Activated T-cell treated with anti-CD3 and anti-CD28 coated beads, Interleukin-2, amount 50 U/mL, for 72 hours (primary cell): ENCODE results near the gene RFC2. TPM values are rescaled to one million over a fixed set of nuclear protein-coding genes. Genes with fewer than 3 reads are reported as not detected.

Experiments used
- ATAC-seq, 2 donors: fragments of 150-1000 bp; cut with Tn5 transposase; replicated peaks in 1 of 2; 2 replicates each; pipeline ENCODE4 v1.10.0; 2021; ENCODE audit warnings: moderate library complexity in 2 of 2, mild to moderate bottlenecking in 1 of 2
- DNase-seq, 2 donors: peaks; one replicate each; pipeline ENCODE4 v3.0.0; 2021 to 2022; ENCODE audit warnings: mixed read lengths in 1 of 2
- H3K27ac Mint-ChIP-seq: one replicate; pipeline ENCODE4 v1.8.0; 2022; ENCODE audit warnings: mild to moderate bottlenecking, moderate library complexity, mixed read lengths
- H3K27me3 Mint-ChIP-seq: one replicate; pipeline ENCODE4 v1.8.0; 2022; ENCODE audit warnings: low read depth, mixed read lengths
- H3K36me3 Mint-ChIP-seq, 2 donors: one replicate each; pipeline ENCODE4 v1.8.0; 2022; ENCODE audit warnings: mixed read lengths in 2 of 2, mild to moderate bottlenecking in 1 of 2; ENCODE audit not compliant: insufficient read depth in 2 of 2
- H3K4me1 Mint-ChIP-seq: one replicate; pipeline ENCODE4 v1.8.0; 2022; ENCODE audit warnings: low read depth, mixed read lengths
- H3K4me3 Mint-ChIP-seq, 2 donors: one replicate each; pipeline ENCODE4 v1.8.0; 2022; ENCODE audit warnings: mild to moderate bottlenecking in 2 of 2, mixed read lengths in 2 of 2, moderate library complexity in 2 of 2
- H3K9me3 Mint-ChIP-seq, 2 donors: one replicate each; pipeline ENCODE4 v1.8.0; 2022; ENCODE audit warnings: mixed read lengths in 2 of 2
- total RNA-seq, 2 donors: library from RNA; stranded (reverse); gene quantifications; one replicate each; pipeline ENCODE4 v1.2.3, GENCODE V29; 2022

Gene RFC2
- total RNA-seq = 10 to 100 TPM; 62.9 to 95.3 TPM

DNA sequence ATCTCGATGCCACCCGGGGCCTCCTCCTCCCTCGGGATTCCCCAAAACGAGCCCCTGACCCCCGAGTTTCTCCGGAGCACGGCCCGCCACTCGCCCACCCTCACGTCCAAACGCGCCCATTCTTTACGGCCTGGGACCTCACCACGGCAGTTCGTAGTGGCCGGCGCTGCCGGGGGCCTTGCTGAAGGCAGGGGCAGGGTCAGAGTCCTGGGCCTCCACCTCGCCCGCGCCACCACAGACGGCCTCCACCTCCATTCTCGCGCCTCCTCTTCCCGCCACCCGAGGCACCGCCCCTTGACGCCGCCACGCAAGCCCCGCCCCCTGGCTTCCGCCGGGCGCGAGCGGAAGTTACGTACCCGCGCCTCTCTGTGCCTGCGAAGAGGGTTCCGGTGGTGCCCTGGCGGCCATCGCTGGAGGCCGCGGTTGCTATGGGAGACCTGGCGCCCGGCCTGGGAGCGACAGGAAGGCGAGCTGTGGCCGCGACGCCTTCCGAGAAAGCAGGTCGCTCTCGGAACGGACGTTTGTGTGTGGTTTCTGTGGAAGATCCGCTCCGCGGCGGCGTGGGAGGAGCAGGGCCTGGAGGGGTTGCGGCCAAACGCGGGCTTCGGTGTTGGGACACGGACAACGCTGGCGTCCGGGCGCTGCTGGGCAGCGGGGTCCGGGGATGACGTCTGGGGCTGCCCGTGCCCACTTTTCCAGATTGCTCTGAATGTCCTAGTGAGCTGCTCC lies at the start of gene RFC2:
RFC2 (minus strand) TSS at position 271 of the 729 bp plus-strand sequence; CDS start at position 255, 16 bp downstream.
- Mint-ChIP-seq H3K36me3 (peaks cover 10 to 23% of the 10 kb centered on the region in 2 donors), H3K27ac (peak within 1 kb of the TSS; percentile 86)

DNA sequence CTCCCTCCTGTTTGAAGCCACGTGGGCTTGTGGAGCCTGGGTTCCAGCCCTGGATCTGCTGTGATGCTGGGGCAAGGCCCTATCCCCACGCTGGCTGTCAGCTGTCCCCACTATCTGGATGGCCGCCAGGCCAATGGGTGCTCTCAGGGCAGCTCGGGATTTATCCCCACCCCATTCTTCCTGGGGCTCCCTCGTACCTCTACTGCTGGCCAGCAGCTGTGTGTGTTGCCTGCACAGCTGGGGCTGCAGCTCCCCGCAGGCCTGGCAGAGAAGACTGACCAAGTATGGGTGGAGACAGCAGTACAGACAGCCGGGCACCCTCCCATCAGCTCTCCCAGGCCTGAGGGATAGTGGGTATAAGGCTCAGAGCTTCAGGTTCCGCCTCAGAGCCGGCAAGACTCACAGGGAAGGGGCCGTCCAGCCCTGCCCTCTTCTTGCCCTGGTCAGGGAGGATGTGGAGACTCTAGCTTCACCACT lies 48.6 kb upstream of the RFC2 start:
- Mint-ChIP-seq H3K27ac (no peak overlapping the region), H3K4me1 (peaks cover 20% of the 10 kb centered on the region), H3K9me3 (no peaks in the 10 kb centered on the region), H3K27me3 (peaks cover 14% of the 10 kb centered on the region), H3K36me3 (no peaks in the 10 kb centered on the region), H3K4me3 (no peak overlapping the region)
- no peak for DNase-seq
- ATAC-seq = no peak

More for the DNA sequence above, at the start of gene RFC2:
- peak; percentile 98 to 100 for DNase-seq
- Mint-ChIP-seq H3K4me1 (peaks cover 16% of the 10 kb centered on the region), H3K4me3 (peak within 1 kb of the TSS; percentile 93 to 98), H3K27me3 (no peaks in the 10 kb centered on the region), H3K9me3 (no peaks in the 10 kb centered on the region)
- ATAC-seq = peak; percentile 98

DNA sequence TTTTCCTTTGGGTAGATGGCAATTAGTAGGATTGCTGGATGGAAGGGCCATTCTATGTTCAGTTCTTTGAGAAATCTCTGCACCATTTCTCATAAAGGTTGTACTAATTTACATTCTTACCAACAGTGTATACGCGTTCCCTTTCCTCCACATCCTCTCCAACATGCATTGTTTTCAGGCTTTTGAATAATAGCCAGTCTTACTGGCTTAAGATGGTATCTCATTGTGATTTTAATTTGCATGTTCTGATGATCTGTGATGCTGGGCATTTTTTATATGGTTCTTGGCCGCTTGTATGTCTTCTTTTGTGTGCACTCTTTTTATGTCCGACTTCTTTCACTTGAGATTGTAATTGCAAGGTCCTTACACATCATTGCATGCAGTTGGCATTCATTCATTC lies 46.7 kb upstream of the RFC2 start:
- Mint-ChIP-seq H3K9me3 (no peaks in the 10 kb centered on the region), H3K4me1 (peaks cover 2% of the 10 kb centered on the region)
- DNase-seq = no peak

DNA sequence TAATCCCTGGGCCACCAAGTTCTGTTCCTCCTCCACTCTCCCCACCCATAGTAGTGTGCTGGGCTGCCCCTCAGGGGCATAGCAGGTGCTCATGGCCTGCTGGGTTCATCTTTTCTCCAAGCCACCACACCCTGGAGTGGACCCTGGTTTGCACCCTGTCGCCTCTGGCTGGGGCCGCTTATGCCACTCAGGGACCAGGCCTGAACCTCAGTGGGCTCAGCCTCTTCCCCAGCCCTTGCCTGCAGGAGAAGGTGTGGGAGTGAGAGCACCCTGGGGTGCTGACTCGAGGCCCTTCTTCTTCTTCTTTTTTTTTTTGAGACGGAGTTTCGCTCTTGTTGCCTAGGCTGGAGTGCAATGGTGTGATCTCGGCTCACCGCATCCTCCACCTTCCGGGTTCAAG lies 45.2 kb upstream of the RFC2 start:
- H3K4me1 Mint-ChIP-seq = no peaks in the 10 kb centered on the region
- ATAC-seq = no peak
- no peaks in the 10 kb centered on the region for H3K27me3 Mint-ChIP-seq
- no peaks in the 10 kb centered on the region for H3K36me3 Mint-ChIP-seq
- no peak overlapping the region for H3K27ac Mint-ChIP-seq
- DNase-seq = no peak
- no peaks in the 10 kb centered on the region for H3K9me3 Mint-ChIP-seq
- H3K4me3 Mint-ChIP-seq = no peak overlapping the region

More for the DNA sequence above, 46.7 kb upstream of the RFC2 start:
- ATAC-seq = no peak
- Mint-ChIP-seq H3K4me3 (no peak overlapping the region), H3K27me3 (no peaks in the 10 kb centered on the region), H3K36me3 (no peaks in the 10 kb centered on the region), H3K27ac (no peak overlapping the region)

DNA sequence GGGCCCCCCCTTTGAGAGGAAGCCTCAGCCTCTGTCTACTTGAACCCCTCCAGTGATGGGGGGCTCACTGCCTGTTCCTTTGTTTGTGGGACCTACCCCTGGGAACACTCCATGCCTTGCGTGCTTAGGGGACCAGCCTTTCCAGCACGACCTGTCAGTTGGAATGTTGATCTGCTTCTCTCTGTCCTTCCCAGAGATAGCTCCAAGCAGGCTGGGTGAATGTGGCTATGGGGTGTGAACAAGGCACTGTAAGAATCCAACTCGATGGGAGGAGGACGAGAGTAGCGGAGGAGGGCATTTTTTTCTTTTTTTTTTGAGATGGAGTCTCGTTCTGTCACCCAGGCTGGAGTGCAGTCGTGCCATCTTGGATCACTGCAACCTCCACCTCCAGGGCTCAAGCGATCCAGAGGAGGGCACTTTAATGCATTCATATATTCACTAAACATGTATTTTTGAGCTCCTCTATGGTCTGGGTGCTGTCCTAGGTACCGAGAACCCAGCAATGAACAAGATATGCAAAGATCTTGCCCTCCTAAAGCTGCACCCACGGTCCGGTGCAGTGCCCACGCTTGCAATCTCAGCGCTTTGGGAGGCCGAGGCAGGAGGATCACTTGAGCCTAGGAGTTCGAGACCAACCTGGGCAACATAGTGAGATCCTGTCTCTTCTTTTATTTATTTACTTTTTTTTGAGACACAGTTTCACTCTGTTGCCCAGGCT lies 43.5 kb upstream of the RFC2 start:
- Mint-ChIP-seq H3K4me3 (no peak overlapping the region), H3K27ac (no peak overlapping the region), H3K27me3 (no peaks in the 10 kb centered on the region), H3K9me3 (no peaks in the 10 kb centered on the region), H3K36me3 (no peaks in the 10 kb centered on the region), H3K4me1 (no peaks in the 10 kb centered on the region)
- DNase-seq = no peak
- no peak for ATAC-seq

DNA sequence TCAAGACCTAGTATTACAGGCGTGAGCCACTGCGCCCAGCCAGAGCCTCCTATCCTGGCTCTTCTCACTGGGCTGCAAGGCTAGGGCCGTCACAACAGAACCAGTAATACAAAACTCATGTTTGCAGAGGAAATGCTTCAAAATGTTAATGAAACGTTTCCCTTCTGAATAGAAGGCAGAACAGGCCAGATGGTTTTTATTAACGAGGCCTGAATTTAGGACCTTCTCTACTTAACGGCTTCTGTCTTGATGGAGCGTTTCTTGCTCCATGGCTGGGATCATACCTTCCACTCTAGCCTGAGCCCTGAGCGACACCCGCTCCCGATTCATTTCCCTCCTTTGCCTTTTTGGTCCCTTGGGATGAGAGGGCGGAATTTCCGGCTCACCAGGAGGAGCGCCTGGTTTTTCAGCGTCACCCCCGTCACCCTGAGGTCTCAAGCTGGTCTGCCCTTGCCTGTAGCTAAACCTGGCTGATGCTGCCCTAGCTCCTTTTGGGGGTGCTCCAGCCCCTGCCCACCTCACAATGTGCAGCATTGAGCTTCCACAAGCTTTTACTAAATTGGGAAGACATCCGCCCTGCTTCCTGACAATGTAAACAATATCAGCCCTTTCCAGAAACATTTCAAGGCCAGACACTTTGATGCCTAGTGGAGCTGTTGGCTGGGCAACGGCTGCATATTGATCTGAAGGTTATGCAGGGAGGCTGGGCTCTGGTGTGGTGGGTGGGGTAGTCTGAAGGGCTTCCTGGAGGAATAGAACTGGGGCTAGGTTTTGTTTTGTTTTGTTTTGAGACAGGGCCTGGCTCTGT lies 40.2 kb upstream of the RFC2 start:
- no peaks in the 10 kb centered on the region for H3K4me1 Mint-ChIP-seq
- no peaks in the 10 kb centered on the region for H3K9me3 Mint-ChIP-seq
- H3K4me3 Mint-ChIP-seq = no peak overlapping the region
- ATAC-seq = no peak
- H3K27me3 Mint-ChIP-seq = peaks cover 13% of the 10 kb centered on the region
- no peaks in the 10 kb centered on the region for H3K36me3 Mint-ChIP-seq
- H3K27ac Mint-ChIP-seq = no peak overlapping the region
- DNase-seq = no peak

DNA sequence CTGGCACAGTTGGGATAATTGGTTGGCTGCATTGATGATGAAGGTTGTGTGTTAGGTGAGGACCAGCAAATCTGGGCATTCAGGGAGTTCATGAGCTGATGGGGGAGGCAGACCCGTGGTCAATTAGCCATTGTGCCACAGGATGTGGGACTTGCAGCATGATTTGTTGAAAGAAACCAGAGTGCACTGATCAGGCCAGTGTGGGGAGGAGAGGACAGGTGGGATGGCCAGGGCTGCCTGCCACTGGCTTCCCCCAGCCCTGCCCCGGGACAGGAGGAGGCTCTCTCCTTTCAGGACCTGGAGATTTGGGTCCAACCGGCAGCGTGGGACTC lies 39.3 kb upstream of the RFC2 start:
- Mint-ChIP-seq H3K9me3 (no peaks in the 10 kb centered on the region), H3K4me1 (peaks cover 6% of the 10 kb centered on the region), H3K4me3 (no peak overlapping the region), H3K27me3 (peaks cover 18% of the 10 kb centered on the region), H3K36me3 (no peaks in the 10 kb centered on the region), H3K27ac (no peak overlapping the region)
- DNase-seq (no peak), ATAC-seq (no peak)

DNA sequence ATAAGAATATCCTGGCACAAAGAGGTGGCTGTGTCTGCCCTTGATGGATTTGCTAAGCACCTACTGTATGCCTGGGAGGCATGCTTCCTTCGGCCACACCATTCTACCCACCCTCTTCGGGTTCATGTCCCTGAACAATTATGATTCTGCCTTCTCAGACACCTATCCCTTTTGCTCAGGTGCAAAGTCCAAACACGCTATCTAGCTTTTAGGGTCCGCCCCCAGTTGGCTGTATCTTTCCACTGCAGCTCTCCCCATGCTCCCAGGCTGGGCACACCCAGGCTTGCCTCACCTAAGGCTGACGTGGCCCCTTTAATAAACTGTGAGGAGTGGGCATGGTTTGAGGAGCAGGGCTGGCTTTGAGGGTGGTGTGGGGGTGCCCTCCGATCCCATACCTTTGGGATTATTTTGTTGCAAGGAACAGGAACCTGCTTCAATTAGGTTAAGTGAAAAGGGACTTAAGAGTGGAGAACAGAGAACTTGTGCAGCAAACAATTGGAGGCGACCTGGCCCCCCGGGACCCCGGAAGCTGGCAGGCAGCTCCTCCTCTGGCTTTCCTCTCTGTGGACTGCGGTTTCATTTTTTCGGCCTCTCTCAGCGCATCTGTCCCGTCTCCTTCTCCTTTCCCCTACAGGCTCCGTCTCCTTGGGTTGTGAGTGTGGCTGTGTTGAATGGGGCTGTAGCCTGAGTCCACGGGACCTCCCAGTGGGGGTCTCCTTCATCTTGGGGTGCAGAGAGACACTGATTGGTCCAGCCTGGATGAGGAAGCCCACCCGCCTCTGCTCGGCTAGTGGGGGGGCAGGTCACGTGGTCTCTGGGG lies 38.8 kb upstream of the RFC2 start:
- peaks cover 23% of the 10 kb centered on the region for H3K27me3 Mint-ChIP-seq
- peaks cover 12% of the 10 kb centered on the region for H3K4me1 Mint-ChIP-seq
- H3K4me3 Mint-ChIP-seq = no peak overlapping the region
- no peak for DNase-seq
- no peaks in the 10 kb centered on the region for H3K36me3 Mint-ChIP-seq
- H3K9me3 Mint-ChIP-seq = no peaks in the 10 kb centered on the region
- no peak for ATAC-seq
- no peak overlapping the region for H3K27ac Mint-ChIP-seq

DNA sequence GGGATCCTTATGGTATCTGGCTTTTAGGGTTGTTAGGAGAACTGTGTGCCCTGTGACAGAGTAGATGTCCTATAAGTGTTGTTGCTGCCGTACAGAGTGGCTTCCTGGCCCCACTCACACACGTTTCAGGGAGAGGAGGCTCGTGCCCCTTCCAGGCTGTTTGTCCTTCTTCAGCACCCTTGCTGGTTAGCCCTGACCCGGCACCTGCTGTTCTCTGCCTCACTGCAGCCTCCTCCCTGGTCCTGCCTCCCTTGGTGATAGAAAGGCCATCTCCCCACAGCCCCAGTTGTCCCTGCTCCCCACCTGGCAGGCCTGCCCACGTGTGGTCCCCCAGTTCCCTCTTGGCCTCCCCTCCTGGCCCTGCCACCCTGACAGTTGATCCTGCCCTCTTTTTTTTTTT lies 37.3 kb upstream of the RFC2 start:
- no peak overlapping the region for H3K27ac Mint-ChIP-seq
- no peak for DNase-seq
- H3K36me3 Mint-ChIP-seq = no peaks in the 10 kb centered on the region
- peaks cover 31% of the 10 kb centered on the region for H3K27me3 Mint-ChIP-seq
- H3K4me1 Mint-ChIP-seq = peaks cover 13% of the 10 kb centered on the region
- ATAC-seq = no peak
- H3K4me3 Mint-ChIP-seq = no peak overlapping the region
- no peaks in the 10 kb centered on the region for H3K9me3 Mint-ChIP-seq

DNA sequence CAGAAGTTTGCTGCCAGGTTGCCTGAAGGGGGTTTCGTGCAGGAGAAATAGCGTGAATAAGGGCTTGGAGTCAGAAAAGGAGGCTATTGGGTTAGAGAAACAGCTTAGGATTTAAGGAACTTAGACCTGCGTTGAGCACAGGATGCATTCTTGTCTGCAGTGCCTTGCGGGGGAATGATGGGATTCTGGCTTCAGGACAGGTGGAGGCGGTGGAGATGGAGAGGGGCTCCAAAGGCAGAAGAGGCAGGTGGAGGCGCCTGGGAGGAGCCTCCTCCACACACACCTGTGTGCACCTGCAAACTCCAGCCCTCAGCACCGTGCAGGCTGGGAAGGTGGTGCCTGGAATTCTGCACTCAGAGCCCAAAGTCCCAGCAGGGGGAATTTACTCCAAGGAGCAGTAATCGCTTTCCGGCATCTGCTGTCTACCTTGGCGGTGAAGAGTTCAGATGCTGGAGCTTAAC lies 36.8 kb upstream of the RFC2 start:
- DNase-seq (no peak), ATAC-seq (no peak)
- Mint-ChIP-seq H3K4me1 (peaks cover 13% of the 10 kb centered on the region), H3K36me3 (no peaks in the 10 kb centered on the region), H3K27ac (no peak overlapping the region), H3K27me3 (peaks cover 31% of the 10 kb centered on the region), H3K4me3 (peak overlapping the region in 1 of 2 donors; percentile 53), H3K9me3 (no peaks in the 10 kb centered on the region)

DNA sequence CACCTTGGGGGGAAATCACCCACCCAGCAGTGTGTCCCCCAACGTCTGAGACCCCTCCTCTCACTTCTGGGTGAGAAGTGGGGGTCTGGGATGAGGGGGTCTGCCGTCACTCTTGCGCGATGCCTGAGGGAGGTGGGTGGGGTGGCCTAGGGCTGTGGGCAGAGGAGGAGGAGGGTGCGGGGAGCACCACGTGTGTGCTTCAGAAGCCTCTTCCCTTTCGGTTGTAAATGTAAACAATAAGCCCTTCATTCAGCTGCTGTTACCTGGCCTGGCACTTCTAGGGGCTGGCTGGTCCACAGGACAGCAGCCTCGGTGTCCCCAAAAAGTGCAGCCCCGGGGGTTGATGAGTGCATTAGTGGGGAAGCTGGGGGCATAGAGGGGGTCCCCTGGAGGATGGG lies 36.4 kb upstream of the RFC2 start:
- peaks cover 13% of the 10 kb centered on the region for H3K4me1 Mint-ChIP-seq
- H3K4me3 Mint-ChIP-seq = peak overlapping the region; percentile 41 to 53
- peaks cover 31% of the 10 kb centered on the region for H3K27me3 Mint-ChIP-seq
- H3K9me3 Mint-ChIP-seq = no peaks in the 10 kb centered on the region
- no peaks in the 10 kb centered on the region for H3K36me3 Mint-ChIP-seq
- no peak for ATAC-seq
- no peak overlapping the region for H3K27ac Mint-ChIP-seq
- no peak for DNase-seq

DNA sequence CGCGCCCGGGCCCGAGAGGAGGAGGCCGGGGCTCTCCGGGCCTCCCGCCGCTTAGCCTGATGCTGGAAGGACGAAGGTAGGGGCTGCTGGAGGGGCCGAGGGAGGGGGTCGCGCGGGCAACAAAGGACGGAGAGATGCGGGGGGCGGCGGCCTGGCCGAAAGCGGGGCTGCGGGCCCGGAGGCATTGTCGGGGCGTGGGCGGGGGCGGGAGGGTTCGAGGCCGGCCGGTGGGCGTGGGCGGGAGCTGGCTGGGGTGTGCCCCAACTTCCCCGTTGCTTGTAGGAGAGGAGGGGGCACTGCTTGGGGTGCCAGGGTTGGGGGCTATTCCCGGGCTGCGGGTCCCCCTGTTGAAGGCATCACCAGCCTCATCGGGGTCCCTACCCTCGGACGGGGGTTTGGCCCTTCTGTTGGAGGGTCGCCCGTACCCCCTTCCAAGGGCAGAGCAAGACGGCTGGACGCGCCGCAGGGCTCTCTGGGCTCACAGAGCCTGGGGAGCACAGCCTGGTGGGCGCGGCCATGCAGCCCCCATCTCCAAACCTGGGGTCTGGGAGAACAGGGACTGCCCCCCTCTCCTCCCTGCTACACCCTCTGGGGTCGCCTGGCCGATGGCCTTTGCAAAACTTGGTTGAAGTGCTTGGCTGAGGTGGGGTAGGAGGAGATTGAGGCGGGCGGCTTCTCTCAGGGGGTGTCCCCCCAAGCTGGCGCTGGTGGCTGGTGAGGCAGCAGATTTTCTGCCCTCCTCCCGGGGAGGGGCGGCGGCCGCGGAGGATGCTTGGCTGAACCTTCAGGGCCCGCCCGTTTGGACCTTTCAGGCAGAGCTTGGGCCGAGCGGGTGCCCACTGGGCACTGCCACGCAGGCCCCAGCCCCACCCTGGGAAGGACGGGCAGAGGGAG lies 35.7 kb upstream of the RFC2 start:
- H3K36me3 Mint-ChIP-seq = no peaks in the 10 kb centered on the region
- H3K27me3 Mint-ChIP-seq = peaks cover 31% of the 10 kb centered on the region
- DNase-seq (peak; percentile 32 to 38), ATAC-seq (peak; percentile 14 to 16)
- H3K27ac Mint-ChIP-seq = no peak overlapping the region
- H3K4me1 Mint-ChIP-seq = peaks cover 13% of the 10 kb centered on the region
- H3K9me3 Mint-ChIP-seq = no peaks in the 10 kb centered on the region
- peak overlapping the region; percentile 49 to 53 for H3K4me3 Mint-ChIP-seq
